Kidney (tissue), 14 donors: ENCODE data around the gene CCDC85B. TPM values are rescaled to one million over a fixed set of nuclear protein-coding genes. Genes with fewer than 3 reads are reported as not detected.

Experiments
- DNase-seq, 5 donors: peaks; one replicate each; pipeline ENCODE4 v3.0.0-alpha.2; 2013 to 2020
- FAIRE-seq: peaks from 2 replicates; lab custom pipeline; 2012; peaks lifted over from hg19 to GRCh38; lab: Jason Lieb, UNC
- H3K27ac ChIP-seq, 2 donors: one replicate each; pipeline ENCODE4 v1.7.0; 2013; ENCODE audit warnings: low read depth in 2 of 2, low read length in 2 of 2, inconsistent platforms in 1 of 2
- H3K27me3 ChIP-seq: one replicate; pipeline ENCODE4 v1.7.1; 2013; ENCODE audit warnings: low read length, inconsistent platforms; ENCODE audit not compliant: control insufficient read depth, insufficient read depth
- H3K36me3 ChIP-seq, 3 donors: one replicate each; pipeline versions ENCODE4 v1.7.0 to v1.7.1; 2013; ENCODE audit warnings: low read length in 3 of 3, control low read depth in 1 of 3, inconsistent platforms in 1 of 3; ENCODE audit not compliant: insufficient read depth in 3 of 3, control insufficient read depth in 2 of 3
- H3K4me1 ChIP-seq, 3 donors: one replicate each; pipeline versions ENCODE4 v1.7.0 to v1.7.1; 2013; ENCODE audit warnings: low read length in 3 of 3, inconsistent platforms in 1 of 3, low read depth in 1 of 3; ENCODE audit not compliant: control insufficient read depth in 2 of 3, insufficient read depth in 2 of 3
- H3K4me3 ChIP-seq, 3 donors: one replicate each; pipeline versions ENCODE4 v1.7.0 to v1.8.1; 2013; ENCODE audit warnings: low read length in 3 of 3, control low read depth in 1 of 3, inconsistent platforms in 1 of 3
- H3K9ac ChIP-seq, 3 donors: one replicate each; pipeline versions ENCODE4 v1.7.0 to v1.7.1; 2013; ENCODE audit warnings: low read length in 3 of 3, control low read depth in 1 of 3, inconsistent platforms in 1 of 3
- H3K9me3 ChIP-seq, 3 donors: one replicate each; pipeline versions ENCODE4 v1.7.0 to v1.7.1; 2013; ENCODE audit warnings: low read length in 3 of 3, control low read depth in 1 of 3, inconsistent platforms in 1 of 3; ENCODE audit not compliant: control insufficient read depth in 2 of 3, insufficient read depth in 1 of 3
- CTCF ChIP-seq: IDR thresholded peaks from 3 replicates; pipeline ENCODE4 v1.5.1; 2012; ENCODE audit warnings: mild to moderate bottlenecking, moderate library complexity, borderline replicate concordance; ENCODE audit not compliant: insufficient read depth; ENCODE audit errors: extremely low read depth
- intact Hi-C: fragments of 100-400 bp; cut with DNase I; formaldehyde crosslinking; loops from one replicate; pipeline ENCODE4 v1.11.1; 2022
- polyA plus RNA-seq: library from polyadenylated mRNA; stranded (reverse); fragments of 350-450 nt; fragmentation: Illumina TruSeq; extraction: RNeasy Lipid Tissue Mini Kit (QIAGEN cat#74804); gene quantifications from one replicate; pipeline ENCODE4 v1.2.3, GENCODE V29; 2014; ENCODE audit warnings: low read depth, low replicate concordance; ENCODE audit not compliant: insufficient read depth
- total RNA-seq: library from RNA; stranded (reverse); fragmentation: NEBNext Ultra II Directional; extraction: Animal tissue kit (Norgen Biotek cat#: 25700); gene quantifications from one replicate; pipeline ENCODE4 v1.2.1, GENCODE V29; 2021
- donor health status: control.
- donor health status: control.
- donor health status: control.
- donor health status: control.
- donor health status: control.
- donor health status: DM: yes; HTN: yes; CAD: no.
- donor health status: Normal renal cell carcinoma (clear cell type).

CCDC85B gene
- total and polyA plus RNA-seq, 2 donors from 2014 or later: 26.1 to 31.8 TPM

GRCh38 chr11:65854161-65854592, 36.3 kb upstream of the CCDC85B start:
- H3K27ac ChIP-seq: no peak overlapping the region
- intact Hi-C loops: no loop called here
- FAIRE-seq (no peak), DNase-seq (no peak)
- no peak for TF ChIP-seq CTCF
- peaks cover 0 to 16% (median 14%) of the 10 kb centered on the region in 3 donors for H3K4me1 ChIP-seq
- no peaks in the 10 kb centered on the region for H3K27me3 ChIP-seq
- H3K4me3 ChIP-seq: no peak overlapping the region
- H3K9me3 ChIP-seq: peaks cover 0 to 6% (median 0%) of the 10 kb centered on the region in 3 donors
- H3K9ac ChIP-seq: no peak overlapping the region
- H3K36me3 ChIP-seq: peaks cover 11 to 26% (median 24%) of the 10 kb centered on the region in 3 donors

GRCh38 chr11:65854852-65855837, 35.3 kb upstream of the CCDC85B start:
- H3K9me3 ChIP-seq: peaks cover 0 to 6% (median 0%) of the 10 kb centered on the region in 3 donors
- no peaks in the 10 kb centered on the region for H3K27me3 ChIP-seq
- intact Hi-C loops: no loop called here
- no peak for TF ChIP-seq CTCF
- H3K27ac ChIP-seq: peak overlapping the region in 1 of 2 donors; percentile 20
- H3K4me1 ChIP-seq: peaks cover 0 to 21% (median 18%) of the 10 kb centered on the region in 3 donors
- no peak overlapping the region for H3K4me3 ChIP-seq
- H3K9ac ChIP-seq: no peak overlapping the region
- H3K36me3 ChIP-seq: peaks cover 11 to 26% (median 24%) of the 10 kb centered on the region in 3 donors
- FAIRE-seq: no peak
- DNase-seq: peak in 1 of 5 donors; percentile 48

- Histone ChIP-seq H3K27me3 (no peaks in the 10 kb centered on the region), H3K9me3 (peaks cover 0 to 6% (median 0%) of the 10 kb centered on the region in 3 donors), H3K36me3 (peaks cover 11 to 26% (median 24%) of the 10 kb centered on the region in 3 donors), H3K4me3 (peak overlapping the region in 1 of 3 donors; percentile 71), H3K4me1 (peaks cover 0 to 21% (median 18%) of the 10 kb centered on the region in 3 donors), H3K27ac (no peak overlapping the region), H3K9ac (no peak overlapping the region)
- TF ChIP-seq CTCF: no peak
- FAIRE-seq (no peak), DNase-seq (peak in 1 of 5 donors; percentile 45)
- intact Hi-C loops: no loop called here
Observed at GRCh38 chr11:65855927-65856363, 34.5 kb upstream of the CCDC85B start.
